NCI-H1092 treated with DMSO at 0.1 percent for 48 hours (cell line): ENCODE data around the gene MYLIP.

ENCODE experiments used
- DNase-seq: peaks from one replicate; lab custom pipeline; 2025; lab: John Stamatoyannopoulos, UW

MYLIP gene

DNA sequence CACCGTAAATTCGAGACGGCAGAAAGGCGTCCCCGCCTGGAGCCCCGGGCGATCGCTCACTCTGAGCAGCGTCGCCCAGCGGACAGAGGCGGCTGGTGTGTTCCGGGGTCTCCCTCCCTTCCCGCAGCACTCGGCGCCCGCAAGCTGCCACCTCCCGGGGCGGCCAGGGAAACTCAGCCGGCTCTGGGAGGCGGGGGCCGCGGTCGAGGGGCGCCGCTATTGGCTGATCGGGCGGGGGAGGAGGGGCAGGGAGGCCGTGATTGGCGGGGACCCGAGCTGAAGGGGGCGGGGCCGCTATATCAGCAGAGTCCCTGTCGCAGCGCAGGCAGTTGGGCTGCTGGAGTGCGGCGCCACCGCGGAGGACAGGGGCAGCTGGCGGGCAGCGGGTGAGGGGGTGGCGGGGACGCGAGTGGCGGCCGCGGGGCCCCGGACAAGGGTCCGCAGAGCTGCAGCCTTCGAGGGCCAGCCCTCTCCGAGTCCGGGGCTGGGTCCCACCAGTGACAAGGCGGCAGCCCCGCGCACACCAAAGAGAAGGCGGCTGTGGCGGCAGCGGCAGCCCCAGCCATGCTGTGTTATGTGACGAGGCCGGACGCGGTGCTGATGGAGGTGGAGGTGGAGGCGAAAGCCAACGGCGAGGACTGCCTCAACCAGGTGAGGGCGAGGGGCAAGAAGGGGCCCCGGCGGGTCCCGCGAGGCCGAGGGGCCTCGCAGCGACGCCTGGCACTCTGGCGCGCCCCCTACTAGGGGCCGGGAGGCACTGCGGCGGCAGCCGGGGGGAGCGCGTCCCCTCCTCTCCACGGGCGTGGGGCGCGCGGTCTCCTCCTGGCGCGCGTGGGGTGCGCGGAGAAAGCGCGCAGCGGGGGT is at the start of gene MYLIP:
MYLIP (plus strand) TSS at position 328 of the 864 bp plus-strand sequence; CDS start at position 565, 237 bp downstream.
- DNase-seq: peak; percentile 75

DNA sequence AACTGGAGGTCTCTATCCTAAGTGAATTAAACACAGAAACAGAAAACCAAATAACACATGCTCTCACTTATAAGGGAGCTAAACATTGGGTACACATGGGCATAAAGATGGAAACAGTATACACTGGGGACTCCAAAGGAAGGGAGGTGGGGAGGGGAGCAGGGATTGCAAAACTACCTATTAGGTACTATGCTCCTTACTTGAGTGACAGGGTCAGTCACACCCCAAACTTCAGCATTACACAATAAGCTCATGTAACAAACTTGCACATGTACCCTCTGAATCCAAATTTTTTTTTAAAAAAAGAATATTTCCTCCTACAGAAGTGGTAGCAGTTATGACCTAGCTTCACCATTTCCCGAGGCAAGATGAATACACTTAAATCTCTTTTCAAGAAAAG is 49.5 kb upstream of the MYLIP start:
- DNase-seq: no peak

DNA sequence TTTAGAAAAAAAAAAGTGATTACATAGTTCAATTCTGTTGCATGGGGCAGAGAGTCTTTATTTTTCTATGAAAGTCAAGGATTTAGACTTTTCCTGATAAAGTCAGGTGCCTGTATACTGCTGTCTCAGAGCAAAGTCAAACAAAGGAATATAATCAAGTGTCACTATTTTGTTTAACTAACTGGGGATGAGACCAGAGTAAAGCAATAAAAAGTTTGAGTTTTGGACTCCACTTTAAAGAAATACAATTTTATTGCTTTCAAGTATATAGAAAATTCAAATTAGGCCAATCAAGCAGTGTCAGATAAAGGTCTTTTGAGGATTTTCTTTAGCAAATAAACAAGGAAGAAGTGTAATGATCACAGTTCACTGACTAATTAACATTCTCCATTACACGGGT is 48.7 kb upstream of the MYLIP start:
- no peak for DNase-seq

DNA sequence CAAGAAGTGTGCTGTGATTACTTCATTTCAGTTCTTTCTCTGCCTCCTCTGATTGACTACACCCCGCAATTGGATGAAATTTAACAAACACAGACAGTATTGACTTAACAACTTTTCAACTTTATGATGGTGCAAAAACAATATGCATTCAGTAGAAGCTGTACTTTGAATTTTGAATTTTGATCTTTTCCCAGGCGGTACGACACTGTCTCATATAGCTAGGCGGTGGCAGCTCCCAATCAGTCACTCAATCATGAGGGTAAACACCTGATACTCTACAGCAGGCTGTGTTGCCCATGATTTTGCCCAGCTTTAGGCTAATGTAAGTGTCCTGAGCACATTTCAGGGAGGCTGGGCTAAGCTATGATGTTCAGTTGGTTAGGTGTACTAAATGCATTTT is 47.6 kb upstream of the MYLIP start:
- DNase-seq: no peak

DNA sequence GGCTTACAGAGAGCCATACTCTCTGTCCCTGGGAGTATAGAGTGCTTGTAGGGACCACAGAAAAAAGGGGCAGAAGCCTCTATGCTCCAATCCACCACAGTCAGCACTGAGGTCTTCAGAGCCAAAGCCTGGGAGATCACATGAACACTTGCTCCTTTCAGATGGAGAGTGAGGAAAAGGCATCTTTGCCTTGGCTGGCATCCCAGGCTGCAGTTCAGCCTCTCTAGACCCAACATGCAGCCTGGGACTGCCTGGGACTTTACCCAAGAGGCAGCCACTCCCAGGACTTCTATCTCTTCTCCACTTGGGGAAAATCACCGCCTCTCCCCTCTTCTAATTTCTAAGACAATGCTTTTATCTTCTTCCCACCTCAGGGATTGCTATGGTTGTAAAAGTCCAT is 46.5 kb upstream of the MYLIP start:
- no peak for DNase-seq

DNA sequence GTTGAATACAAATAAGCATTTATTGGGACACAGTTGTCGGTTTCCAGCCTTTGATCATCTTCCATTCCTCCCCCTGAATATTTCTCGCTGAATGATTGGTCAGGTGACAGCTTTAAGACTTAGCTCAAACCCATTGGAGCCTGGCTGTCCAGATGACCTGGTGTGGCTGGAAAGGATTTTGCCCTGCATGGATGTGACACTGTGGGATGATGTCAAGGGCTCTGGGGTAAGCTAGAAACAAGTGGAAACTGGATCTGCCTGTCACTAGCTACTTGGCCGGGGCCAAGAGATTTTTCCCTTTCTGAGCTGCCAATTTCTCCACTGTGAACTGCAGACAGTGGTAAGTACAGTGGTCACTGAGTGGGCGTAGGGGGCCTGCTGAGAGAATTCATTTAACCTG is 41.9 kb upstream of the MYLIP start:
- DNase-seq: no peak

DNA sequence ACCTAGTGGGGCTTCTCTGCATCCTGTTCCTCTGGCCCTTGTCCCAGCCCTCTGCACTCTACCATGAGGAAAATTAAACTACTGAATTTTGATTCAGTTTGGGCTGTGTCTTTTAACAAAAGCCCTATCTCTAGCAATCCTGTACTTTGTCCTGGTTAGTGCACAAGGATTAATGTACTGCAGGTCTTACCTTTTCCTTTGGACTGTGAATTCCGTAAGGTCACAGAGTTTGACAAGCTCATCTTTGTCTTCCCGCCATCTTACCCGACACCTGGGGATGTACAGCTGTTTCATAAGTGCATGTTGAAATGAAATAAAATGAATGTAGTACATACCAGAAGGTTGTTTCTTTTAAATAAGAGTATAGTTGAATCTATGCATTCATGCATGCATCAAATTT is 41.5 kb upstream of the MYLIP start:
- DNase-seq: no peak

DNA sequence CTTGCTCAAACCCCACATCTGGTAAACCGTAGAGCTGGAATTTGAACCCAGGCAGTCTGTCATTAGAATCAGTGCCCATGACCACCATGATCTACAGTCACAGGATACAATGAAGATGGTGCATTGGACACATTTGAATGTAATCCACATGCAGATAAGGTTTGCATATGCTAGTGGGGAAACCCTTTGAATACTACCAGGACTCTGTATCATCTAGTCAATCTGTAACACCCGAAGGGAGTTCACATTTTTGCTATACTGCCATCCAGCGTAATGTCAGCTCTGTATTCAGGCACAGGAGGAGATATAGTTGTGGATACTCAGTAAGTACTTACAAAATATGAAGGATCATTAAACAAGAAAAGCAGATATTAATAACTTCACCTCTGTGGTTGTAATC is 40.5 kb upstream of the MYLIP start:
- no peak for DNase-seq

DNA sequence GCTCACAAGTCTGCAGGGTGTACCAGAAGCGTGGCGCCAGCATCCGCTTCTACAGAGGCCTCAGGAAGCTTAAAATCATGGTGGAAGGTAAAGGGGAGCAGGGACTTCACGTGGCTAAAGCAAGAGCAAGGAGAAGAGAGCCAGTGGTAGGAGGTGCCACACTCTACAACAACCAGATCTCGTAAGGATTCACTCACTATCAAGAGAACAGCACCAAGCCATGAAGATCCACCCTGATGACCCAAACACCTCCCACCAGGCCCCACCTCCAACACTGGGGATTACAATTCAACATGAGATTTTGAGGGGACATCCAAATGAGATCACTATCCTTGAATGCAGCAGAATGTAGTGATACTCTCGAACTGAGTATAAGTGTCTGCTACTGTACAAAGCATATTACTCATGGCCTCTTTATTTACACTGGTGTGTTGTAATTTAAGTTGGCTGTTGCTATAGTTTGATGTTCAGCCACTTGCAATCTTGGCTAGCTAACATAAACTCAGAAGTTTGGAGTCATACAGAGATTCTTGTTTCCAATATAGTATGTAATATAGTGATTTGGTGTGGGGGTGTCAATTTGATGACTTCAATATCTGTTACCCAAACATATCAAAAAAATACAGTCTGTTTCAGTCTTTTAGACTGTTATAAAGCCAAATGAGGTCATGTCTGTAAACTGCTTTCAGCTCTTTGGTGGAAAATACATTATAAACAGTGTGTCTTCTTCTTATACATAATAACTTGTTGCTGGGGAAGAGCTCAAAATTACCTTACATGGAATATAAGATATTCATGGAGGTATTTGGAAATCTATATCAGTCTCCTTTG is 39.4 kb upstream of the MYLIP start:
- no peak for DNase-seq

DNA sequence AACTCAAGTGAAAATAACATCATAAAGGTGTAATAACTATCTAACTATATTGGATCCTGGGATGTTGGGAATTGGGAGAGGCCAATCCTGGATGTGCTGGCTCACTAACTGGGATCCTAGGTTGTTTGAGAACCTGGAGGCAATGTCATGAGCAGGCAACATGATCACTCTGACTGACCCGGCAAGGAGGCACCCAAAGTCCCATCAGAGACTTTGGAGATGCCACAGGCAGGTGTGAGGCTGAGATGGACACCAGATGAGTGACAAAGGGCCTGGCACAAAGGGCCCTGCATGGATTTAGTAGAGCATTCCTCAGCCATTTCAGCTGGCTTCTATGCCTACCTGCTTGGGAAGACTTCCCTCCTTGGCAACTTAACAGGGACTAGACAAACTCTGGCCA is 38.4 kb upstream of the MYLIP start:
- no peak for DNase-seq

DNA sequence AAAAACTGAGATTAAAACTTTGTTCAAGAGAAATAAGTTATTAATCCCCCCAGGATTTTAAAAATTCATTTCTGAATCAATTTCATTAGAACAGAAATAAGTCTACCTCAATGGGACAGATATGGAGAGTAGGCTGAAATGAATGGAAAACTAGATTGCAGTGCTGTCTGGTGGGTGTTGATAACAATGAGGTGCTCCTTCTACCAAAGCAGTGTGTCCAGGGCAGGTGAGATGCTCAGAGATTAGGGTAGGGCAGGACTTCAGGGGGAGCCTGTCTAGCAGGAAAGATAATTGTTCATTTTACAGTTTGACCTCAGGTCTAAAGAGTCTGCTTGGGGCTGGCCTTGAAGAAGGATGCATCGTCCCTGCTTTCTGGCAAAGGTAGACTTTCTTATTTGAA is 38.0 kb upstream of the MYLIP start:
- DNase-seq: no peak

DNA sequence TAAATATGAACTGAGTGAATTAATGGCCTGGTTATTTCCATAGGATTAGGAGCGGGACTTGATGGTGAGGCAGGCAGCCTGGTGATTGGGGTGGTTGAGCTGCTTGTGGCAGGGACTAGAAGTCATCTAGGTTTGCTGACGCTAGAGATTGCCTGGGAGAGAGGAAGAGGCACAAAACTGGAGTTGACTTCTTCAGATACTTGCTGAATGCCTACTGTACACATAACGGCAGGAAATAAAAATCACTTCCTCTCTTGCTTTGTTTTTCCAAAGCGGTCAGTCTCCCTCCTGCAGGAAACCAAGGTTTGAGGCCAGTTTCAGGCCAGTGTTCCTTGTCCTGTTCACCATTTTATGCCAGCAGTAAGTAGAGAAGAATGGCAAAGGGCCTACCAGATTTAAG is 36.7 kb upstream of the MYLIP start:
- no peak for DNase-seq

DNA sequence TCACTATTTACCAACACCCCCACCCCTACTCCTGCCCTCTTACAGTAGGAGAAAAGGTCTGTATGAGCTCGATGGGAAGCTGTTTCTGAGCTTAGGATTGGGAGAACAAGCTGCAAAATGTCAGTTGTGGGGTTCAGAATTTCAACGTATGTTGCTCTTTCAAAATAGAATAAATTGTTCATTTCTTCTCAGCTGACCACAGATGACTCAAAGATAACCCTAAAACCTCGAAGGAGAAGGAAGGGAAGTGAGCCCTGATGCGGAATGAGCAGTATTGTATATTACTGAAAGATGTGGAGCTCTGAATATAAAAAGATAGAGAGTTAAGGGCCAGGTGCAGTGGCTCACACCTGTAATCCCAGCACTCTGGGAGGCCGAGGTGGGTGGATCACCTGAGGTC is 35.9 kb upstream of the MYLIP start:
- DNase-seq: no peak

DNA sequence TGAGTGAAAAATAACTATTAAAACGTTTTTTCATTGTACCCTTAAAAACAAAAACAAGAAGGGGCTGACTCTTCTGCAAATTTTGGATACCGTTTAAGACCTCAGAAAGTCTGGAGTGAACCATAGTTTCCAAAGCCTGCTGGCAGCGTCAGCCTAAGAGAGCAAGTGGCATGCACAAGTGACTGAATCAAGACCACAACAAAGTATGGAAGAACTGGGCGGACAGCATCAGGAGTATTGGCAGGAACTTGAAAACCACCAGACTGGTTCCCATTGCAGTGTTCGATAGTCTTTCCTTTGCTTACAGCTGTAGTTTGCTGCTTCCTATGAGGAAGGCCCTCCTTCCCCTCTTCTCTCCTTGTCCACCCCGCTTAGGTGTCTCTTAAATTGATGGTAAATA is 33.7 kb upstream of the MYLIP start:
- DNase-seq: no peak

DNA sequence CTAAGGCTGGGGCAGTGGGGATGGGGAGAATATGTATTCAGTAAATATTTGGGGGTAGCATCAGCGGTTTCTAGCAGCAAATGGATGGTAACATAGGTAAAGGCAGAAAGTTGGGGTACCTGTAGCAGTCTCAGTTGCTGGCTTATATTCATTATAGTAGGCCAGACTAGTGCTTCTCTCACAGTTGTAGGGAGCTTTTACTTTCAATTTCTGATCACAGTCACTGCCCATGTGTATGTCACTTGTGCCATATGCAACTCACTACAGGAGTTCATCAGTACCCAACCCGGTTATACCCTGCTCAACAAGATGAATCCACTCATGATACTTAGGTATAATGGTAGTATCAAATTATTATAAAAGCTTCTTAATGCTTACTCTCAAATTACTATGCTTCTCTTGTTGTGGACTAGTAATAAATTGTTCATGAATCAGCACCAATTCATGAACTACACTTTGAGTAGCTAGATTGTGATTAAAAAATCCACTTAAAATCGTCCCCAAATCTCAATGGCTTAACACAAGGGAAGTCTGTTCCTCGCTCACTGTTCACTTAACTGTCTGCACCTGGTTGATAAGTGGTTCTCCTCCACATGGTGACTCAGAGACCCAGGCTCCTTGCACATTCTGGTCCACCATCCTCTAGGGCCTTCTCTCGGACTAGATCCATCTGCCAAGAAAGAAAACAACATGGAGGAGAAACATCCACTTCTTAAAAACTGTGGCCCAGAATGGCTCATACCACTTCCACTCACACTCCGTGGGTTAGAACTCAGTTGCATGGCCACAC is 31.3 kb upstream of the MYLIP start:
- DNase-seq: no peak

DNA sequence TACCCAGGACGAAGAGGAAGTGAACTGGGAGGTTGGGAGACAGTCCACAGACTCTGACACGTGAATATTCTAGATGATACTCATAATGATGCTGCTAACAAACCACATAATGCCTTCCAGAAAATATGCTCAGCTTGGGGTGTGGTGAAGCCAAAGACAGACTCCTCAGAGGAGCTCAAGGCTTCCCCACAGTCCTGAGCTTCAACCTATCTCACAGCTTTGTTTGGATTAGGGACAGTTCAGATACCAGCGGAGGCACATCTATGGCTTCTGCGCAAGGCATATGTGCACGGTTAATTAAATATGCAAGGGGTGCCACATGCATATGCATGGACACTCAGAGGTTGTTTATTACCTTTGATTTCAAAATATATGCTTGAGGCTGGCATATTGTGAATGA is 30.7 kb upstream of the MYLIP start:
- DNase-seq: no peak

DNA sequence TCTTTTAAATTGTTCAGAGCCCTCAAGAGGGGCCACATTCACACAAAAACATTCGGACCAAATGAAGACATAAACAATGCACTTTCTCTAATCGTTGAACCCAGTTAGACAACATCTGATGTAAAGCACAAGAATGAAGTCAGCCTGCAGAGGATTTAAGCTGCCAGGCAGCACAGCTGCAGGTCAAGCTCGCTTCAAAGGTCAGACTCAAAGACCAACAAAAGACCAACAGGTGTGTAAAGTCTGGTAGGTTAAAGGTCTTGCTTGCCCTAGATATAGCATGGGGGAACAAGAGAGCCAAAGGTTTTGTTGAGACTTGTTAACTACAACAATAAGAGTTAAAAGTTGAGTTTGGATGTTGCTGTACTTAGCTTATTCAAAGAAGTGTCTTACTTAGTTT is 26.7 kb upstream of the MYLIP start:
- no peak for DNase-seq

DNA sequence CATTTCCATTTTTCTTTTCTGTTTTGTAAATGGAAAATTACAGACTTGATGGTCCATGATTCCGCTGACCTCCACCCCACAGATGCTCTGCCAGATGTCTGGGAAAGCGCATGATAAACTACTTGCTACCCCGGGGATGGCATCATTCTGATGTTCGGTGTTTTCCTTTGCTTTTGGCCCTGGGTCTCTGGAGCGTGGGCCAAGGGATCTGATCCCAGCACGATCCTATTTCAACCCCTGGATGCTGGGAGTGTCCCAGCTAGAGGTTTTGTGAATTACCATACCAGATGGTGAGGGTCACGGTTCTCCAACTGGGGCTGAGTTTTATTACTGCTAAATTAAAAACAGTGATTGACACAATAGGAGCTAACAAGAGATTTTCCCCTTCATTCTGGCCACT is 25.2 kb upstream of the MYLIP start:
- no peak for DNase-seq

DNA sequence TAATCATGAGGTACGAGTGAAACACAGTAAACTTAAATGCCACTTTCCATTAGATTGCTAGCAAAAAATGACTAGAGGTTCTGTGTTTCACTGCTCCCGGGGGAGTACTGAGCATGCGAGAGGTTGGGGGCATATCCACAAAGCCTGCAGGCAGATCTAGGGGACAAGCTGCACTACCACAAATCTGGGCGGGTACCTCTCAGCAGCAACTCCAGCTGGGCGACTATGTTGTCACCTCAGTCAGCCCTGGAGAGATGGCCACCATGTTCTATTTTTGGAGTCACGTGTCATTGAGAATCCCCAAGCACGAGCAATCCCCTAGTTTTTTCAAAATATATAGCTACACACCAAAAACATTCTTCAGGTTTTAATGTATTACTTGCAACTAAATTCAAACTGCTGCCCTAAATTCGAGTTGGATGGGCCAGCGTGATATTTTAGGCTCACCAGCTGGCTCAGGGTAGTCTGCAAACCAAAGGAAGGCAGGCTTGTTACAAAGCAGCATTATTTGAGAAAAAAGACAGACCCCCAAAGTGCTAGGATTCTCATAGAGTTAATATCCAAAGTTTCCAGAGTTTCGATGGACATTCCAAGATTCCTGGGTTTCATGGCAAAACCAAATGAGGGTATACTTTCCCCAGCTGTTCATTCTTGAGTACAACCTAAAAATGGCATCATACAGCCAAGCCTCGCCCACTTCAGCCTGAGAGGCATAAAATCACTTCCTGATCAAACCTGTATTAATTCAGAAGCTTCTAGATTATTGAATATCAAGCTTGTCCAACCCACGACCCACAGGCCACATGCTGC is 24.1 kb upstream of the MYLIP start:
- no peak for DNase-seq

DNA sequence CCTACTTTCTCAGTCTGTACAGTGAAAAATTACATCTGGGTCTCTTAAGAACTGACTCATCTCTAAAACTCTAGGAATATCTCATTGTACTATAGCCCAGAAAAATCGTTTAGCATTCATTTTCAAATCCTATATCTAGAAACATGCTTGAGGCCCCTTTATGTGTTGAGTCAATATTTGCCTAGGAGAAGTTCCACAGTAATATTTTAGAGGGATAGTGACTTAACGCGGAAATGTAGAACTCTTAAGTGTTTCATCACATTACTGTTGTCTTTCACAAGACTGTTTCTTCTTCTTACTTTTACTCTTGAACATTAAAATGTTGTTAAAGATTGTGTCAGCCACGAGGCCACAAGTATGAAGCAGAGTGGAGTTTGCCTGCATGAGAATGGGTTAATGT is 23.0 kb upstream of the MYLIP start:
- no peak for DNase-seq

DNA sequence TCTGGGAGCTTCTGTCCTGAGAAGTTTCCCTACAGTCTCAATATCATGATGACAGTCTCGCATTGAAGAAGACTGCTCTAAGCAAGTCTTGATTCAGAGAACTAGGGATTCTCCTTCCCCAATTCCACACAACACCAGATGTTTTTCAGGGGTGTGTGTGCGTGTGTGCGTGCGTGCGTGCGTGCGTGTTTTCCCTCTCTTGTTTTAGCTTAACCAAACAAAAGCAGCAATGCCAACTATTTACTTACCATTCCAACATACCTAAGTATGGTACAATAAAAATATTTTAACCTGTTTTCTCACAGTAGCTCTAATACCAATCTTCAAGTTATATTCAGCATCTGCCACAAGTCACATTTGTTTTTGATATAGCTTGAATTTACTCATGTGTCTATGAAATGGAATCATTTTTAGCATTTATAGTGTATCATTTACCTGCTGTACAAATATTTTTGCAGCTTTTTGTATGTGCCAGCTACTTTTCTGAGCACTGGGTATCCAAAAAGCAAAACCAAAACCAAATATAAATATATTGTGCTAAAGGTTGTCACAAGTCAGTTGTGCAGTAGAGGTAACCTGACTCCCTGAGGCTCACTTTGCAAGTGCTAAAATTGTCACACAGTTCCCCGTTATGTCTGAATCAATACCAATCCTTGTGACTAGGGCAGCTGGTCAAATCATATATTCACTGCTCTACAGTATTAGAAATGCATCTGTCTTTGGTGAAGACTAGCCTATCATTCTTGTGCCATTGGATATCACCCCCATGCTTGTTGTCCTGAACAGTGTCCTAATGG is 21.7 kb upstream of the MYLIP start:
- no peak for DNase-seq
